Upper lobe of left lung (tissue), 6 donors: Measurements from ENCODE around the gene FHIT. TPM values are rescaled to one million over a fixed set of nuclear protein-coding genes. Genes with fewer than 3 reads are reported as not detected.

ENCODE experiments used
- ATAC-seq, 2 donors: fragments of 200-7000 bp; cut with Tn5 transposase; one replicate each; pipeline ENCODE4 v1.9.1; 2022; ENCODE audit warnings: mild to moderate bottlenecking in 2 of 2, moderate library complexity in 2 of 2; ENCODE audit not compliant: low FRiP score in 2 of 2
- DNase-seq, 2 donors: peaks; one replicate each; pipeline ENCODE4 v3.0.0-alpha.2; 2019 to 2020
- H3K27ac ChIP-seq, 4 donors: fragments of 200-600 bp; sonication (generic); one replicate each; pipeline ENCODE4 v1.5.1; 2016 to 2019
- H3K27me3 ChIP-seq, 4 donors: fragments of 200-600 bp; sonication (generic); one replicate each; pipeline ENCODE4 v1.5.1; 2017 to 2019
- H3K36me3 ChIP-seq, 4 donors: fragments of 200-600 bp; sonication (generic); one replicate each; pipeline ENCODE4 v1.5.1; 2016 to 2019
- H3K4me1 ChIP-seq, 4 donors: fragments of 200-600 bp; sonication (generic); one replicate each; pipeline ENCODE4 v1.5.1; 2018 to 2019
- H3K4me3 ChIP-seq, 4 donors: fragments of 200-600 bp; sonication (generic); one replicate each; pipeline ENCODE4 v1.5.1; 2017 to 2019; ENCODE audit warnings: mild to moderate bottlenecking in 2 of 4, moderate library complexity in 1 of 4
- H3K9me3 ChIP-seq, 4 donors: fragments of 200-600 bp; sonication (generic); one replicate each; pipeline ENCODE4 v1.5.1; 2018 to 2019
- EP300 ChIP-seq, 4 donors: sonication (generic); formaldehyde crosslinking; IDR thresholded peaks; one replicate each; pipeline ENCODE4 v1.5.1; 2017; ENCODE audit warnings: antibody characterized with exemption in 4 of 4, control low read depth in 2 of 4
- POLR2A ChIP-seq, 4 donors: fragments of 450-650 bp; IDR thresholded peaks; one replicate each; pipeline ENCODE4 v1.5.1; 2016 to 2017; ENCODE audit warnings: antibody characterized with exemption in 4 of 4, mild to moderate bottlenecking in 2 of 4
- POLR2AphosphoS5 ChIP-seq, 2 donors: sonication (generic); formaldehyde crosslinking; IDR thresholded peaks; one replicate each; pipeline ENCODE4 v1.5.1; 2017; ENCODE audit warnings: antibody characterized with exemption in 2 of 2
- WGBS, 2 donors: methylation state at CpG; one replicate each; pipeline ENCODE4 v1.1.5; 2017 to 2018; 5-methylcytosine and 5-hydroxymethylcytosine counted together
- total RNA-seq, 6 donors: library from RNA; depleted of rRNA in 4 of 6; stranded (reverse); fragments of >200 nt in 4 of 6; gene quantifications; one replicate each; pipeline versions ENCODE4 v1.1.0 to v1.2.1, GENCODE V29; 2016 to 2021
- TF ChIP-seq, protein P1 (sequence below), 6 experiments: fragments of 450-650 bp in 4 of 6; fragments of 200-600 bp in 2 of 6; sonication (generic) in 2 of 6; IDR thresholded peaks; one replicate each; pipeline ENCODE4 v1.5.1; 2016 to 2019; ENCODE audit warnings: antibody characterized with exemption in 6 of 6
- donor health status: DM: no; HTN: no; CAD: no; lungs with moderate emphysema.
- donor health status: DM: no; HTN: yes; CAD: no; lungs with severe emphysema.

FHIT gene
- total RNA-seq, 6 donors from 2014 or later = 6.8 to 56.6 (median 11.1) TPM

DNA sequence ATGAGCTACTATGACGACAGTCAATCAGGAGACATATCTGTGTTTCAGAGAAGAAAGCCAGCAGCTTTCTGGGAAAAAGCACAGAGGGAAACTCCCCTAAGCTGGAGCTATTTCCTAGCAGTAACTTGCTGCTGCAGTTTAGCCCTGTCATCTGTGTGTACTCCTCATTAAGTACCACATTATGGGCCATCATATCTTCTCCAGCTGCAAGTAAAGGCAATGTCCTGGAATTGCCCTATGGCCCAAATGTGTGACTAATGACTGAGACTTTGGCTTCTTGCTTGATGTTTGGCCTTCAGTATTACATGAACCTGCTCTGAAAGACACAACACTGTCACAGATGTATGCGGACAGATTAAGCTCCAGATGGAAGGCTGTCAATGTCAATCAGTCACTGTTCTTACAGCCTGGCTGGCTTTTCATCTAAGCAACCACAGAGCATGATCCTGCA lies 190.8 kb downstream of the FHIT start:
- H3K4me3 ChIP-seq = no peak overlapping the region
- 70 to 72% methylated on average over 2 of the region's 2 CpGs for WGBS, 2 donors
- no peak overlapping the region for H3K27ac ChIP-seq
- H3K4me1 ChIP-seq = no peaks in the 10 kb centered on the region
- no peaks in the 10 kb centered on the region for H3K36me3 ChIP-seq
- no peaks in the 10 kb centered on the region for H3K27me3 ChIP-seq
- DNase-seq (no peak), ATAC-seq (no peak)
- no peaks in the 10 kb centered on the region for H3K9me3 ChIP-seq
- TF ChIP-seq POLR2A (IDR thresholded peaks at IDR 0.05) = no peak
- TF ChIP-seq, protein P1, sequence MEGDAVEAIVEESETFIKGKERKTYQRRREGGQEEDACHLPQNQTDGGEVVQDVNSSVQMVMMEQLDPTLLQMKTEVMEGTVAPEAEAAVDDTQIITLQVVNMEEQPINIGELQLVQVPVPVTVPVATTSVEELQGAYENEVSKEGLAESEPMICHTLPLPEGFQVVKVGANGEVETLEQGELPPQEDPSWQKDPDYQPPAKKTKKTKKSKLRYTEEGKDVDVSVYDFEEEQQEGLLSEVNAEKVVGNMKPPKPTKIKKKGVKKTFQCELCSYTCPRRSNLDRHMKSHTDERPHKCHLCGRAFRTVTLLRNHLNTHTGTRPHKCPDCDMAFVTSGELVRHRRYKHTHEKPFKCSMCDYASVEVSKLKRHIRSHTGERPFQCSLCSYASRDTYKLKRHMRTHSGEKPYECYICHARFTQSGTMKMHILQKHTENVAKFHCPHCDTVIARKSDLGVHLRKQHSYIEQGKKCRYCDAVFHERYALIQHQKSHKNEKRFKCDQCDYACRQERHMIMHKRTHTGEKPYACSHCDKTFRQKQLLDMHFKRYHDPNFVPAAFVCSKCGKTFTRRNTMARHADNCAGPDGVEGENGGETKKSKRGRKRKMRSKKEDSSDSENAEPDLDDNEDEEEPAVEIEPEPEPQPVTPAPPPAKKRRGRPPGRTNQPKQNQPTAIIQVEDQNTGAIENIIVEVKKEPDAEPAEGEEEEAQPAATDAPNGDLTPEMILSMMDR (IDR thresholded peaks at IDR 0.05) = no peak
- TF ChIP-seq EP300 (IDR thresholded peaks at IDR 0.05) = no peak

DNA sequence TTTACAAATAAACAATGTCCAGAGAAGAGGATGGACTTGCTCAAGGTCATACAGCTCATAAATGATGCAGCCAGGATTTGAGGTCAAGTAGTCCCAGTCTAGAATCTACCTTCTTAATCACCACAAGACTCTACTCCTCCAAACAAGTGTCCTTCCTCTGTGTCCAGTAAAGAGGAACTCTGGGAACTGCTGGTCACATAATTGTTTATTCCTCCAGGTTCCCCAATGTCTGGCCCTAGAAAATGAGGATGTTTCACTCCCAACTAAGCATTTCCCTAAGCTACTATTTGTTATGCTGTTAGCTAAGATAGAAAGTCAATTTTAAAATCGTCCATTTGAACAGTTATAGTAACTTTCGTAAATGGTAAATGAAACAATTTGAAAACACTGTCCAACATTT lies 192.4 kb downstream of the FHIT start:
- DNase-seq = no peak
- WGBS, 2 donors = 85 to 86% methylated on average over 2 of the region's 2 CpGs
- ATAC-seq = no peak
- TF ChIP-seq, protein P1 (IDR thresholded peaks at IDR 0.05) = no peak
- TF ChIP-seq EP300 (IDR thresholded peaks at IDR 0.05) (no peak), POLR2A (IDR thresholded peaks at IDR 0.05) (no peak), POLR2AphosphoS5 (IDR thresholded peaks at IDR 0.05) (no peak)
- H3K27me3 ChIP-seq = no peaks in the 10 kb centered on the region
- no peaks in the 10 kb centered on the region for H3K4me1 ChIP-seq
- no peaks in the 10 kb centered on the region for H3K9me3 ChIP-seq
- no peak overlapping the region for H3K27ac ChIP-seq
- H3K4me3 ChIP-seq = no peak overlapping the region
- no peaks in the 10 kb centered on the region for H3K36me3 ChIP-seq

DNA sequence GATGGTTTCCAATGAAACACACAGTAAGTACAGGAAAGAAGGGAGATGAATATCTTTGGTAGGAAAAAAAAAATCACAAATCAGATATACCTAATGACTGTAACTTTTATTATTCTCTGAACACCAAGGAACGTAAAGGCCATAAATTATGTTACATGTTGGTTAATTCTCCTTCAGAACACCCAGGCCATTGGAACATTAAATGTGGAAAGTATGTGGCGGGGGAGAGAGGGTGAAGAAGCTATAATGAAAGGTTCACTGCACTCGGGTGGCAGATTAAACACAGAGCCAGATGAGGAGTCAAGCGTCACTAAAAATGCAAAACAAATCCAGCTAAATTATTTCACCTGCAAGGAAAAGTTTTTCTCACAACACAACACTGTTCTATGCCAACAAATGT lies 193.8 kb downstream of the FHIT start:
- ATAC-seq = no peak
- no peaks in the 10 kb centered on the region for H3K9me3 ChIP-seq
- H3K4me3 ChIP-seq = no peak overlapping the region
- H3K27me3 ChIP-seq = no peaks in the 10 kb centered on the region
- DNase-seq = no peak
- no peak overlapping the region for H3K27ac ChIP-seq
- H3K4me1 ChIP-seq = no peaks in the 10 kb centered on the region
- WGBS, 2 donors = 77 to 93% methylated on average over 4 of the region's 4 CpGs
- H3K36me3 ChIP-seq = no peaks in the 10 kb centered on the region
- TF ChIP-seq POLR2AphosphoS5 (IDR thresholded peaks at IDR 0.05) (no peak), POLR2A (IDR thresholded peaks at IDR 0.05) (no peak), EP300 (IDR thresholded peaks at IDR 0.05) (no peak)
- TF ChIP-seq, protein P1 (IDR thresholded peaks at IDR 0.05) = no peak

DNA sequence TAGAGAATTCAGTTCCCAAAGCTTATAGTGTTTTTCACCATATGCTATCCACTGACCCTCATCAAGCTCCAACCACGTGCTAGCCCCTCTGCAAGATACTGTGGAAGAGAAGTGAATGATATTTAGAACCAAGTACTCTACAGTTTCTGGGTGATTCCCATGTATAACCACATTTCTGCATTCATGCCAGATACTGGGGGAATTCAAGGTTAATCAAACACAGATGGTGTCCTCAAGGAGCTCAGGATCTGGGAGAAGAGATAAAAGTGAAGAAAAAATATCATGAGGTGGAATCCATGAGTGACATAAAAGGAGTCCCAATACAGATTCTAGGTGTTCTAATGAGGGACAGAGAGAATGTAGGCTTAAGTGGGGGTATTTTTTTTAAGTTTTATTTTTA lies 195.8 kb downstream of the FHIT start:
- no peak for DNase-seq
- ATAC-seq = no peak
- 87 to 93% methylated on average over 1 of the region's 1 CpG for WGBS, 2 donors
- H3K27ac ChIP-seq = no peak overlapping the region
- H3K9me3 ChIP-seq = no peaks in the 10 kb centered on the region
- H3K36me3 ChIP-seq = no peaks in the 10 kb centered on the region
- no peaks in the 10 kb centered on the region for H3K27me3 ChIP-seq
- TF ChIP-seq EP300 (IDR thresholded peaks at IDR 0.05) (no peak), POLR2AphosphoS5 (IDR thresholded peaks at IDR 0.05) (no peak), POLR2A (IDR thresholded peaks at IDR 0.05) (no peak)
- TF ChIP-seq, protein P1 (IDR thresholded peaks at IDR 0.05) = no peak
- H3K4me1 ChIP-seq = no peaks in the 10 kb centered on the region
- no peak overlapping the region for H3K4me3 ChIP-seq

DNA sequence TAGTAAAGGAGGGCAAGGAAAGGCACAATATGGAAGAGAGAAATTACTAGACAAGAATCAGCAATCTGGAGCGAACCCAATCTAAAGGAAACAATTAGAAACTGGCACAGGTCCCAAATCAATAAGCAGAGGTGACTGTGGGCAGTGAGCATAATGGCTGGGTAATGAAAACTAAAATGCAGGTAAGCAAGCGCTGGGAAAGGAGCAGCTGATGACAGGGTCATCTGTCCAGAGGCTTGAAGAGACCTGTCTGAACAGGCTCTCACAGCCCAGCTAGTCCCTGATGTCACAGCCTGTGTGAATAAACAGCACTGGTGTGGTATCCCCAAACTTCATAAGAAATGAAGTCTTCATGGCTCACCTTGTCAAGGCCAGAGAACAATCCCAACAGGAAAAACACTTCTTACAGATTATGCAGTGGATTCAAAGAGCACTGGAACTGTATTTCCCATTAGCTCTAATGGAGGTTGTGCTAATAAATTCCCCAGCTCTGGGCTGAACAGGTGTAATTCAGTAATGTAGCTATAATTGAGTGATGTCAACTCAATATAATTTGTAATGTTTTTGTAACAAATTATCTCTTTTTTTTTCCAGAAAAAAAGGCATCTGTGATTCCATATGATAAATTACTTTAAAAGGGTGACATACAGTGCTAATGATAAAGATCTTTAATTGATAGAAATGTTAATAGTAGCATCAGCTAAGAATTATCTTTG lies 197.3 kb downstream of the FHIT start:
- Histone ChIP-seq H3K4me1 (no peaks in the 10 kb centered on the region), H3K27ac (no peak overlapping the region), H3K4me3 (no peak overlapping the region), H3K36me3 (no peaks in the 10 kb centered on the region), H3K27me3 (no peaks in the 10 kb centered on the region), H3K9me3 (no peaks in the 10 kb centered on the region)
- DNase-seq (no peak), ATAC-seq (no peak)
- WGBS, 2 donors = 94 to 100% methylated on average over 2 of the region's 2 CpGs
- TF ChIP-seq POLR2AphosphoS5 (IDR thresholded peaks at IDR 0.05) (no peak), POLR2A (IDR thresholded peaks at IDR 0.05) (no peak), EP300 (IDR thresholded peaks at IDR 0.05) (no peak)
- TF ChIP-seq, protein P1 (IDR thresholded peaks at IDR 0.05) = no peak
